Activated CD4-positive, alpha-beta memory T cell treated with anti-CD3 and anti-CD28 coated beads, Interleukin-2, amount 10 ng/mL, durations not matched to agents 7 days and 5 days (primary cell): Measurements from ENCODE around the gene MAPKAPK2. TPM values are rescaled to one million over a fixed set of nuclear protein-coding genes. Genes with fewer than 3 reads are reported as not detected.
"Not testable (repeated sequence)": the region's sequence is repeated elsewhere in the genome, so short reads cannot be mapped to it uniquely, and the experiment has no call there.

Source experiments
- CTCF ChIA-PET: fragments of 350-600 bp; sonication (Branson Sonifier 250); formaldehyde crosslinking; loops from one replicate; lab custom pipeline; 2021; ENCODE audit warnings: antibody characterized with exemption, inconsistent platforms; lab: Charles Lee
- POLR2A ChIA-PET: fragments of 350-600 bp; sonication (Branson Sonifier 250); formaldehyde crosslinking; loops from one replicate; lab custom pipeline; 2021; ENCODE audit warnings: antibody characterized with exemption; lab: Charles Lee
- DNase-seq: peaks from one replicate; pipeline ENCODE4 v3.0.0-alpha.2; 2020
- H3K27ac Mint-ChIP-seq: one replicate; pipeline ENCODE4 v1.8.0; 2021; ENCODE audit warnings: mild to moderate bottlenecking, mixed read lengths
- H3K27me3 Mint-ChIP-seq: one replicate; pipeline ENCODE4 v1.8.0; 2021; ENCODE audit warnings: mixed read lengths
- H3K36me3 Mint-ChIP-seq: one replicate; pipeline ENCODE4 v1.8.0; 2021; ENCODE audit warnings: low read depth, mixed read lengths
- H3K4me1 Mint-ChIP-seq: one replicate; pipeline ENCODE4 v1.8.0; 2021; ENCODE audit warnings: mixed read lengths
- H3K4me3 Mint-ChIP-seq: one replicate; pipeline ENCODE4 v1.8.0; 2021; ENCODE audit warnings: mild to moderate bottlenecking, mixed read lengths
- H3K9me3 Mint-ChIP-seq: one replicate; pipeline ENCODE4 v1.8.0; 2021; ENCODE audit warnings: mixed read lengths
- total RNA-seq, 2 experiments: library from RNA; stranded (reverse); gene quantifications; one replicate each; pipeline ENCODE4 v1.2.3, GENCODE V29; 2021

Gene MAPKAPK2
- total RNA-seq, 2 experiments from 2014 or later: 89.1 to 95.2 TPM

DNA sequence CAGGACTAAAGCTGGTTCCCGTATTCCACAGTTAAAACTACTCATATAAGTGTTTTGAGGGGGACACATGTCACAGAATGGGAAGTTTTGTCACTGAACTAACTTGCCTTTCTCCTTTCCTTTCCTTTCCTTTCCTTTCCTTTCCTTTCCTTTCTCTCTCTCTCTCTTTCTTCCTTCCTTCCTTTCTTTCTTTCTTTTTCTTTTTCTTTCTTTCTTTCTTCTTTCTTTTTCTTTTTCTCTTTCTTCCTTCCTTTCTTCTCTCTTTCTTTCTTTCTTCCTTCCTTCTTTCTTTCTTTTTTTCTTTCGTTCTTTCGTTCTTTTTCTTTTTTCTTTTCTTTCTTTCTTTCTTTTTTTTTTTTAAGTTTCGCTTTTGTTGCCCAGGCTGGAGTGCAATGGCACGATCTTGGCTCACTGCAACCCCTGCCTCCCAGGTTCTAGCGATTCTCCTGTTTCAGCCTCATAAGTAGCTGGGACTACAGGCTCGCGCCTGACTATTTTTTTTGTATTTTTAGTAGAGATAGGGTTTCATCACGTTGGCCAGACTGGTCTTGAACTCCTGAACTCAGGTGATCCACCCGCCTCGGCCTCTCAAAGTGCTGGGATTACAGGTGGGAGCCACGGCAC is 78.1 kb downstream of the MAPKAPK2 start:
- Mint-ChIP-seq H3K27me3 (peaks cover 19% of the 10 kb centered on the region), H3K36me3 (peaks cover 11% of the 10 kb centered on the region), H3K4me1 (peaks cover 48% of the 10 kb centered on the region)
- H3K9me3 Mint-ChIP-seq, H3K4me3 Mint-ChIP-seq, H3K27ac Mint-ChIP-seq, DNase-seq: not testable (repeated sequence)
- ChIA-PET POLR2A (interaction anchor here (1.1 kb wide), 1 partner anchor 23 kb away, joined by 3 read pairs; no protein-coding TSS in a partner anchor), CTCF (interaction anchor here (2.9 to 4.0 kb wide), 3 partner anchors 28 to 47 kb away, joined by 11 to 41 read pairs (median 15); no protein-coding TSS in a partner anchor)

GRCh38 chr1:206765771-206766170 is 81.1 kb downstream of the MAPKAPK2 start:
- not testable (repeated sequence) for H3K27ac Mint-ChIP-seq, DNase-seq, H3K4me3 Mint-ChIP-seq, H3K9me3 Mint-ChIP-seq
- H3K36me3 Mint-ChIP-seq: peaks cover 11% of the 10 kb centered on the region
- ChIA-PET POLR2A (interaction anchor here (0.8 to 8.5 kb wide), 16 partner anchors 7 to 159 kb away, joined by 3 to 114 read pairs (median 6); partner anchors contain the start of gene FCMR), CTCF (interaction anchor here (0.6 to 4.2 kb wide), 10 partner anchors 17 to 146 kb away, joined by 3 to 41 read pairs (median 6); no protein-coding TSS in a partner anchor)
- peaks cover 72% of the 10 kb centered on the region for H3K4me1 Mint-ChIP-seq
- H3K27me3 Mint-ChIP-seq: peaks cover 17% of the 10 kb centered on the region

DNA sequence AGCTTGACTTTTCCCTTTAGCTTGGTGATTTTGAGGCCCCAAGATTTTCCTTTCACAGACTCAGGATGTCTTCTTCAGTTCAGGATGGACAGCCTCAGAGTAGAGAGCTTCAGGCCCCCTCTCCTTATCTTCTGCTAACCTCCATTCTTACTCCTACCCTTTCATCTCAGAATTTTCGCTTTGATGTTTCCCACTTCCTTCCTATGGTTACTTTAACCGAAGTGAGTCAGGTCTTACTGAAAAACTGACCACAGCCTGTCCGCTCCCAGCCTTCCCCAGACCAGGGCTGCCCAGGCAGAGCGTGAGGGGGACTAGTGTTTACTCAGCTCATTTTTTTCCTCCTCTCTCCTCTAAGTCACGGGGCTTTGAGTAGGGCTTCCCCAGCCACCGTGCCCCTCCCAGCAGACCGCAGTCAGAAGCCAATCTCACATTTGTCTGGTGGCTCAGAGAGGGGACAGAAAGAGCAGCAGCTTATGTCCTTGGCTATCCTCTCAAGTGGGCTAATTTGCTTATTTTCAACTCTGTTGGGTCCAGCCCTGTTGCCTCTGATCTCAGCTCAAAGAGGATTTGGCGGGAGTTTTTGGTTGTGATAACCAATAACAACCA is 81.6 kb downstream of the MAPKAPK2 start:
- peak; percentile 85 for DNase-seq
- CTCF ChIA-PET: interaction anchor here (0.6 to 4.2 kb wide), 9 partner anchors 27 to 146 kb away, joined by 3 to 41 read pairs (median 5); no protein-coding TSS in a partner anchor
- peaks cover 9% of the 10 kb centered on the region for H3K9me3 Mint-ChIP-seq
- POLR2A ChIA-PET: interaction anchor here (0.6 to 8.5 kb wide), 17 partner anchors 8 to 158 kb away, joined by 3 to 114 read pairs (median 6); partner anchors contain the start of gene FCMR
- peak overlapping the region; percentile 21 for H3K4me3 Mint-ChIP-seq
- H3K27ac Mint-ChIP-seq: peak overlapping the region; percentile 66
- H3K36me3 Mint-ChIP-seq: peaks cover 11% of the 10 kb centered on the region
- H3K27me3 Mint-ChIP-seq: peaks cover 19% of the 10 kb centered on the region
- peaks cover 75% of the 10 kb centered on the region for H3K4me1 Mint-ChIP-seq

- Mint-ChIP-seq H3K27ac (peak overlapping the region; percentile 18), H3K36me3 (peaks cover 8% of the 10 kb centered on the region), H3K9me3 (peaks cover 4% of the 10 kb centered on the region), H3K4me1 (peaks cover 88% of the 10 kb centered on the region), H3K4me3 (no peak overlapping the region), H3K27me3 (peaks cover 29% of the 10 kb centered on the region)
- POLR2A ChIA-PET: interaction anchor here (0.7 to 8.5 kb wide), 15 partner anchors 8 to 144 kb away, joined by 3 to 114 read pairs (median 4); no protein-coding TSS in a partner anchor
- CTCF ChIA-PET: interaction anchor here (0.7 to 5.5 kb wide), 17 partner anchors 12 to 144 kb away, joined by 3 to 42 read pairs (median 5); no protein-coding TSS in a partner anchor
- DNase-seq: no peak
These were observed 84.0 kb downstream of the MAPKAPK2 start for GRCh38 chr1:206768472-206769303.

DNA sequence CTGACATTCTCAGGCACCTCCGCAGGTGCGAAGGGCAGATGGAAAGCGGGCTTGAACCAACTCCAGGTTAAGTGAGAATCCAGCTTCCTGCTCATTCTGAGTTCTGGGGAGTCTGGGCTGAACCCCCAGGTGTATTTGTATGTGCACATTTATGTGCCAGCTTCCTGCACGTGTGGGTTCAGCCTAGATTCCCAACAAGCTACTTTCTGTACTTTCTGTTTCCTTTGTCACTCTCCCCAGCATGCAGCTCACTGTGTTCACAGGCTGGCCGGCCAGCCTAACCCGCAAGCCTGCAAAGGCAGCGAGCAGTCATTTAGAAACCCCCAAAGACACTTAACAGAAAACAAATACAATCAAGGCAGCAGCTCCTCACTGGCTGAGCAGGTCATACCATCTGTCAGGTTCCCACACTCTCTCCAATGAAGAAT is 84.6 kb downstream of the MAPKAPK2 start:
- Mint-ChIP-seq H3K9me3 (no peaks in the 10 kb centered on the region), H3K27me3 (peaks cover 29% of the 10 kb centered on the region), H3K36me3 (peaks cover 3% of the 10 kb centered on the region), H3K27ac (peak overlapping the region; percentile 67), H3K4me1 (peaks cover 87% of the 10 kb centered on the region), H3K4me3 (peak overlapping the region; percentile 4)
- ChIA-PET POLR2A (interaction anchor here (0.7 to 8.5 kb wide), 13 partner anchors 8 to 143 kb away, joined by 3 to 114 read pairs (median 4); no protein-coding TSS in a partner anchor), CTCF (interaction anchor here (0.7 to 5.5 kb wide), 12 partner anchors 13 to 143 kb away, joined by 3 to 42 read pairs (median 4); no protein-coding TSS in a partner anchor)
- peak; percentile 85 for DNase-seq

- DNase-seq: no peak
- peaks cover 83% of the 10 kb centered on the region for H3K4me1 Mint-ChIP-seq
- ChIA-PET CTCF (interaction anchor here (0.8 to 5.5 kb wide), 11 partner anchors 9 to 40 kb away, joined by 3 to 42 read pairs (median 3); no protein-coding TSS in a partner anchor), POLR2A (interaction anchor here (0.7 to 8.5 kb wide), 13 partner anchors 9 to 47 kb away, joined by 3 to 114 read pairs (median 5); no protein-coding TSS in a partner anchor)
- H3K27me3 Mint-ChIP-seq: peaks cover 37% of the 10 kb centered on the region
- no peaks in the 10 kb centered on the region for H3K36me3 Mint-ChIP-seq
- H3K27ac Mint-ChIP-seq: peak within 1 kb of the TSS; percentile 67
- H3K9me3 Mint-ChIP-seq: no peaks in the 10 kb centered on the region
- no peak within 1 kb of the TSS for H3K4me3 Mint-ChIP-seq
These were observed 86.0 kb downstream of the MAPKAPK2 start, which contains the start of gene IL19 for GRCh38 chr1:206770531-206771337. TSS of gene IL19 (plus strand) at chr1:206770773. CDS start at chr1:206836663, 65,890 bp downstream.

GRCh38 chr1:206771338-206771692 is 86.6 kb downstream of the MAPKAPK2 start:
- POLR2A ChIA-PET: interaction anchor here (1.0 to 8.5 kb wide), 8 partner anchors 9 to 46 kb away, joined by 3 to 114 read pairs (median 9); no protein-coding TSS in a partner anchor
- peaks cover 41% of the 10 kb centered on the region for H3K27me3 Mint-ChIP-seq
- H3K36me3 Mint-ChIP-seq: no peaks in the 10 kb centered on the region
- H3K9me3 Mint-ChIP-seq: no peaks in the 10 kb centered on the region
- CTCF ChIA-PET: interaction anchor here (0.7 to 5.5 kb wide), 6 partner anchors 14 to 36 kb away, joined by 3 to 42 read pairs (median 3); no protein-coding TSS in a partner anchor
- H3K27ac Mint-ChIP-seq: peak overlapping the region; percentile 17
- H3K4me3 Mint-ChIP-seq: no peak overlapping the region
- peaks cover 77% of the 10 kb centered on the region for H3K4me1 Mint-ChIP-seq
- no peak for DNase-seq

DNA sequence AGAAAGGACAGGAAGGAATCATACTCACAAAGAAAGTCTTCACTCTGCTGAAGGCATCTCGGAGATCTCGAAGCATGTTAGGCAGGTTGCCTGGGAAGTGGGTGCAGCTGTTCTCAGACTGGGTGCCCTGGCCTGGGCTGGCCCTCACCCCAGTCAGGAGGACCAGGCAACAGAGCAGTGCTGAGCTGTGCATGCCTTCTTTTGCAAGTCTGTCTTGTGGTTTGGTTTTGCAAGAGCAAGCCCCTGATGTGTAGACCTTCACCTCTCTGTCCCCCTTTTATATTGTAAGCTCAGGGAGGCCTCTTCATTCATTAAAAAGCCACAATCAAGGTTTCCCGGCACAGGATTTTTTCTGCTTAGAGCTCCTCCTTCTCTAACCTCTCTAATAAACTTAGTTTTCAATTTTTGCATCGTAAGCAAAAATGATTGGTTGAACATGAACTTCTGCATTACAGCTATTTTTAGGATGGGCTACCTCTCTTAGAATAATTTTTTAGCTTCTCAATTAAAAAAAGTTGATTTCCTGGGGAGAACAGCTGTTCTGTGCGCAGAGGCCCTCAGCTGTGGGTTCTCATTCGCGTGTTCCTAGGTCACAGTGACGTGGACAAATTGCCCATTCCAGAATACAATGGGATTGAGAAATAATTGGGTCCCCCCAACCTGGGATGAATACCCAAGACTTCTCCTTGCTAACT is 87.7 kb downstream of the MAPKAPK2 start, which contains the start of gene IL10:
IL10 (minus strand) TSS at position 252 of the 695 bp plus-strand sequence; CDS start at position 193, 59 bp downstream.
- ChIA-PET CTCF (interaction anchor here (0.5 to 5.5 kb wide), 6 partner anchors 13 to 46 kb away, joined by 3 to 42 read pairs (median 4); no protein-coding TSS in a partner anchor), POLR2A (interaction anchor here (1.0 to 8.5 kb wide), 7 partner anchors 7 to 34 kb away, joined by 3 to 114 read pairs (median 4); no protein-coding TSS in a partner anchor)
- Mint-ChIP-seq H3K27me3 (peaks cover 41% of the 10 kb centered on the region), H3K4me3 (no peak within 1 kb of the TSS), H3K4me1 (peaks cover 66% of the 10 kb centered on the region), H3K9me3 (no peaks in the 10 kb centered on the region), H3K27ac (no peak within 1 kb of the TSS), H3K36me3 (no peaks in the 10 kb centered on the region)
- DNase-seq: no peak

DNA sequence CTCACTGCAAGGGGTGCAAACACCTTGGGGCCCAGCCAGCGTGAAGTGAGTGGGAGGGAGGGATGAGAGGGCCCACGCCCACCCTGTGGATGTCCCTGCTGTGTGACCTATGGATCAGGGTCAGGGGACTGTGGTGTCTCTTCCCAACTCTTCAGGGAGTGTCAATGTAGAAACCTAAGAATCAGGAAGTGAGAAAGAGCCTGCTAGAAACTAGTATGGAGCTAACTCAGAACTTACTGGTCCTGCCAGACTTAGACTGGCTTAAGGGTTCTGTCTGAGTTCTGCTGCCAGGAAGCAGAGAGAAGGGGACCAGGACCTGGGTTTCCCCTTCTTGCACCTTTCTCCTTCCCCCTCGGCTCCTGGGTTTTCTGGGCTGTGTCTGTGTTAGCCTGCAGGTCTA is 89.4 kb downstream of the MAPKAPK2 start:
- Mint-ChIP-seq H3K36me3 (no peaks in the 10 kb centered on the region), H3K4me1 (peaks cover 53% of the 10 kb centered on the region), H3K4me3 (no peak overlapping the region), H3K27ac (no peak overlapping the region), H3K9me3 (no peaks in the 10 kb centered on the region), H3K27me3 (peaks cover 41% of the 10 kb centered on the region)
- DNase-seq: no peak
- ChIA-PET CTCF (interaction anchor here (0.8 to 1.1 kb wide), 3 partner anchors 10 to 138 kb away, joined by 3 to 5 read pairs (median 3); no protein-coding TSS in a partner anchor), POLR2A (interaction anchor here (1.6 kb wide), 1 partner anchor 10 kb away, joined by 11 read pairs; no protein-coding TSS in a partner anchor)

DNA sequence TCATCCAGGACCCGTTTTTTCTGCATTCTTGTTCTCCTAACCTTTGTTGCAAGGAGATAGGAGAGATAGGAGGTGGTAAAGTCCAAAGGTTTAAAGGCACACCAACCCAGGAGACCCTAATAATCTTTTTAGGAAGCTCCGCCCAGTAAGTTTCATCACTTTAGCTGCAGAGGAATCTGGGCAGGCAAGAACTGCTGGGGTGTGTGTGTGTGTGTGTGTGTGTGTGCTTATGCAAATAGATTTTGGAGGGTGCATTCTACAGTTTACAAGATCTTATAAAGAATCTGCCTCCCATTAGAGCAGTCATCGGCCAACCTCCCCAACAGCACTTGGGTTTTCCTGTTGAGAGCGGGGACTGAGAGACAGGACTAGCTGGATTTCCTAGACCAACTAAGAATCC is 91.5 kb downstream of the MAPKAPK2 start:
- no peak overlapping the region for H3K27ac Mint-ChIP-seq
- CTCF ChIA-PET: interaction anchor here (0.6 to 1.0 kb wide), 2 partner anchors 23 to 32 kb away, joined by 3 to 5 read pairs; no protein-coding TSS in a partner anchor
- H3K27me3 Mint-ChIP-seq: peaks cover 34% of the 10 kb centered on the region
- no peak overlapping the region for H3K4me3 Mint-ChIP-seq
- H3K4me1 Mint-ChIP-seq: peaks cover 31% of the 10 kb centered on the region
- H3K36me3 Mint-ChIP-seq: no peaks in the 10 kb centered on the region
- no peak for DNase-seq
- POLR2A ChIA-PET: no interaction called here
- H3K9me3 Mint-ChIP-seq: no peaks in the 10 kb centered on the region
